Effector CD4-positive, alpha-beta T cell (primary cell): ENCODE results near the gene P2RY12.

ENCODE experiments used
- DNase-seq: peaks from one replicate; pipeline ENCODE4 v3.0.0-alpha.2; 2020

Gene P2RY12

GRCh38 chr3:151305775-151306151, 78.8 kb downstream of the P2RY12 start:
- DNase-seq = no peak

GRCh38 chr3:151305060-151305774, 79.3 kb downstream of the P2RY12 start:
- no peak for DNase-seq

GRCh38 chr3:151303751-151304150, 80.8 kb downstream of the P2RY12 start:
- DNase-seq = no peak

- DNase-seq = no peak
These were observed 82.8 kb downstream of the P2RY12 start for GRCh38 chr3:151301787-151302186.

- no peak for DNase-seq
These were observed 84.0 kb downstream of the P2RY12 start for GRCh38 chr3:151300539-151300938.

GRCh38 chr3:151299006-151299405, 85.5 kb downstream of the P2RY12 start:
- no peak for DNase-seq

GRCh38 chr3:151297429-151297828, 87.1 kb downstream of the P2RY12 start:
- no peak for DNase-seq

GRCh38 chr3:151296226-151296625, 88.3 kb downstream of the P2RY12 start:
- no peak for DNase-seq

GRCh38 chr3:151293127-151293526, 91.4 kb downstream of the P2RY12 start:
- no peak for DNase-seq

GRCh38 chr3:151290673-151291072, 93.9 kb downstream of the P2RY12 start:
- no peak for DNase-seq

- no peak for DNase-seq
These were observed 95.1 kb downstream of the P2RY12 start for GRCh38 chr3:151289445-151289844.
